ENCODE data around the gene FYN. TPM values are rescaled to one million over a fixed set of nuclear protein-coding genes. Genes with fewer than 3 reads are reported as not detected.

Gene FYN
- total RNA-seq, 4 donors from 2014 or later, result 56.3 to 96.4 (median 81.8) TPM

GRCh38 chr6:111875741-111876140 is 2.5 kb upstream of the FYN start:
- H3K4me3 ChIP-seq (ENCODE audit: low read depth, poor library complexity, severe bottlenecking), result no peak overlapping the region
- WGBS, 2 donors, result 94 to 96% methylated on average over 4 of the region's 4 CpGs
- intact Hi-C loops (cut with DNase I; ENCODE audit: low total_unique reads), result no loop called here
- DNase-seq (ENCODE audit: low spot score in 2 of 2), result no peak
- no peak for TF ChIP-seq CTCF (IDR thresholded peaks at IDR 0.05)
- no peak for TF ChIP-seq POLR2A (IDR thresholded peaks at IDR 0.05)

DNA sequence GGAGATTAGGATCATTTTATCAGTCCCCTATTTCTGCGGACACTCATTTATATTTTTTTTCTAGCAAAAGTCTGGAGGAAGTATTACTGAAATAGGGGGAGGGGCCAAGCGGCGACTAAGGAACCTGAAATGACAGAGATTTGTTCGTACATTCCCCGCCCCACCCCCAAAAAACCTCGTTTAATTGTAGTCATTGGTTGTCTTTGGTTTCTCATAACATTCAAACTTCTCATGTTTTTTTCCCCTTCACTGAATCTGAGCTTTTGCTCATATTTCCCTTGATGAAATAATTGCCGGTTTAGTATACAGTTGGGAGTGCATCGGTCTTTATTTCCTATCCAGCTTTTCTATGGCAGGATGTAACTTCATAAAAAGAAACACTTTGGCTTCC is 768 bp upstream of the FYN start:
- intact Hi-C loops (cut with DNase I; ENCODE audit: low total_unique reads), result no loop called here
- TF ChIP-seq CTCF (IDR thresholded peaks at IDR 0.05) (no peak), POLR2A (IDR thresholded peaks at IDR 0.05) (no peak)
- 4% methylated on average over 8 of the region's 8 CpGs for WGBS, 2 donors
- peak in 1 of 2 donors; percentile 37 for DNase-seq (ENCODE audit: low spot score in 2 of 2)
- no peak overlapping the region for H3K4me3 ChIP-seq (ENCODE audit: low read depth, poor library complexity, severe bottlenecking)

GRCh38 chr6:111872401-111873177 is 663 bp downstream of the FYN start:
- H3K4me3 ChIP-seq (ENCODE audit: low read depth, poor library complexity, severe bottlenecking), result peak overlapping the region; percentile 66
- WGBS, 2 donors, result 1 to 2% methylated on average over 12 to 38 of the region's 83 CpGs
- intact Hi-C loops (cut with DNase I; ENCODE audit: low total_unique reads), result no loop called here
- no peak for TF ChIP-seq CTCF (IDR thresholded peaks at IDR 0.05)
- TF ChIP-seq POLR2A (IDR thresholded peaks at IDR 0.05), result peak in 1 of 2 donors; percentile 14
- DNase-seq (ENCODE audit: low spot score in 2 of 2), result peak; percentile 58 to 93

DNA sequence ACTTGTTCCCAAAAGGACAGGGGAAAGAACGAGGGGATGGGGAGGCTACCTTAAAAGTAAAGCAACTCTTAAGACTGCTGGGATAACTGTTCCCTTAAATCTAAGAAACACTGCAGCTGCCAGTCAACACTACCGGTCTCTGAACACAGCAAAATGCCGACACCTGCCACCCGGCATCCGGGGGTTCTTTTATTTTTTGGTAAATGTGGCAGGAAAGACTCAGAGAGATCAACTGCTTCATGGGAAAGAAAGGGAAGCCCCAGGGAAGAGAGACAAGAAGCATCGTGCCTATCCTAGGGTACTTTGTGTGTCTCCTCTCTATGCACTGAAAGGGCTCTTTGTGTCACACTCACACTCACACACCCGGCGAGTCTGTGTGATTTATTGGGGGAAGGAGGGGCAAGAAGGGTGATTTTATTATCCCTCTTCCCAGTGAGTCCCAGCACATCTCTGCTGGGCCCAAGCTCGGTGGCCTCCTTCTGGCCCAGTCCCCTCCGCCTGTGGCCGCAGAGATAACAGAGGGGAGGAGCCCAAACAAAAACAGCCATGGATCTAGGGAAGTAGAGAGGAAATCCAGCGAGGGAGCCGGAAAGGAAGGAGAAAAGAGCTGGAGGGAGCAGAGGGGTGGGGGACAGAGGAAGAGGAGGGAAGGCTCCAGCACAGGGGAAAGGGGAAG is 1.4 kb downstream of the FYN start:
- intact Hi-C loops (cut with DNase I; ENCODE audit: low total_unique reads), result no loop called here
- WGBS, 2 donors, result 7 to 9% methylated on average over 13 of the region's 13 CpGs
- peak overlapping the region; percentile 66 for H3K4me3 ChIP-seq (ENCODE audit: low read depth, poor library complexity, severe bottlenecking)
- no peak for DNase-seq (ENCODE audit: low spot score in 2 of 2)
- TF ChIP-seq POLR2A (IDR thresholded peaks at IDR 0.05) (no peak), CTCF (IDR thresholded peaks at IDR 0.05) (no peak)

- intact Hi-C loops (cut with DNase I; ENCODE audit: low total_unique reads), result no loop called here
- DNase-seq (ENCODE audit: low spot score in 2 of 2), result no peak
- WGBS, 2 donors, result 27 to 40% methylated on average over 3 of the region's 3 CpGs
- no peak for TF ChIP-seq CTCF (IDR thresholded peaks at IDR 0.05)
- no peak for TF ChIP-seq POLR2A (IDR thresholded peaks at IDR 0.05)
- no peak overlapping the region for H3K4me3 ChIP-seq (ENCODE audit: low read depth, poor library complexity, severe bottlenecking)
Measured at GRCh38 chr6:111871207-111871606, 2.0 kb downstream of the FYN start.
